GM13977 (cell line): ENCODE measurements around the gene FKBP1C.
"Not testable (repeated sequence)": the region's sequence is repeated elsewhere in the genome, so short reads cannot be mapped to it uniquely, and the experiment has no call there.

ENCODE experiments used
- DNase-seq: peaks from one replicate; pipeline ENCODE4 v3.0.0; 2012; ENCODE audit warnings: low spot score
- CTCF ChIP-seq: IDR thresholded peaks from 2 replicates; pipeline ENCODE4 v1.5.1; 2012; ENCODE audit warnings: mild to moderate bottlenecking, control low read depth; ENCODE audit not compliant: insufficient read depth; ENCODE audit errors: extremely low read depth, missing control alignments
- in situ Hi-C: fragments of 300-500 bp; cut with MboI; formaldehyde crosslinking; loops from one replicate; pipeline ENCODE4 v1.12.0; 2022; ENCODE audit warnings: low sequenced_read_pairs, low pct_unique_long_range_greater_than_20kb, mixed read lengths, inconsistent platforms; ENCODE audit not compliant: unreplicated experiment

FKBP1C gene

GRCh38 chr6:63197741-63198140, 13.5 kb upstream of the FKBP1C start:
- no peak for TF ChIP-seq CTCF
- in situ Hi-C loops: no loop called here
- no peak for DNase-seq

- in situ Hi-C loops: no loop called here
- DNase-seq: no peak
- no peak for TF ChIP-seq CTCF
Observed at GRCh38 chr6:63213325-63213724, 2.1 kb downstream of the FKBP1C start.

GRCh38 chr6:63214816-63215215, 3.5 kb downstream of the FKBP1C start:
- no peak for DNase-seq
- in situ Hi-C loops: no loop called here
- TF ChIP-seq CTCF: no peak

- in situ Hi-C loops: no loop called here
- no peak for DNase-seq
- TF ChIP-seq CTCF: no peak
Observed at GRCh38 chr6:63224179-63224578, 12.9 kb downstream of the FKBP1C start.

GRCh38 chr6:63225987-63226386, 14.7 kb downstream of the FKBP1C start:
- DNase-seq, in situ Hi-C loops: not testable (repeated sequence)

GRCh38 chr6:63227928-63228894, 16.9 kb downstream of the FKBP1C start:
- DNase-seq, in situ Hi-C loops: not testable (repeated sequence)

- in situ Hi-C loops, DNase-seq: not testable (repeated sequence)
Observed at GRCh38 chr6:63230027-63230426, 18.8 kb downstream of the FKBP1C start.

GRCh38 chr6:63230511-63230910, 19.2 kb downstream of the FKBP1C start:
- in situ Hi-C loops, DNase-seq: not testable (repeated sequence)

- in situ Hi-C loops: no loop called here
- no peak for DNase-seq
- no peak for TF ChIP-seq CTCF
Observed at GRCh38 chr6:63236398-63236817, 25.1 kb downstream of the FKBP1C start.
